Measurements from ENCODE around the gene ABCG1. TPM values are rescaled to one million over a fixed set of nuclear protein-coding genes. Genes with fewer than 3 reads are reported as not detected.
A peak's percentile ranks its signal among the peaks of the same experiment; 100 is the strongest.

Gene ABCG1
- total RNA-seq, 1 donor from 2014 or later = not detected

DNA sequence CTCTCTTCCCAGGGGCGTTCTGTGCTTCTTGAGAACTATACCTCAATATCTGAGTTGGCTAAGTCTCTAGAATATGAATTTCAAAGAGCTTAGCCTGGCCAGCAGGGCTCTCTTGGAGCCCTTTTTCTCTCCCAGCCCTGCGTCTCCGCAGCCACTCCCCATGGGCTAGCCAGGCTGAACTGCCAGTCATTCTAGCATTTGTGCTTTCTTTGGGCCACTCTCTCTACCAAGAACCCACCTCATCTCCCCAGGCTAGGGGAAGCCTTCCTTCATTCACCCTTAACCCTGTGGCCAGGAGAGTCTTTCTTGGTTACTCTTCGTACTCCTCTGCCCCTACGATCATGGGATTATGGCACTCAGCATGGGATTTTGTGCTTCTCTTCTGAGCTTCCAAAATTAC, 18.2 kb downstream of the ABCG1 start:
- DNase-seq (ENCODE audit: low read depth) = no peak
- TF ChIP-seq, protein P1, sequence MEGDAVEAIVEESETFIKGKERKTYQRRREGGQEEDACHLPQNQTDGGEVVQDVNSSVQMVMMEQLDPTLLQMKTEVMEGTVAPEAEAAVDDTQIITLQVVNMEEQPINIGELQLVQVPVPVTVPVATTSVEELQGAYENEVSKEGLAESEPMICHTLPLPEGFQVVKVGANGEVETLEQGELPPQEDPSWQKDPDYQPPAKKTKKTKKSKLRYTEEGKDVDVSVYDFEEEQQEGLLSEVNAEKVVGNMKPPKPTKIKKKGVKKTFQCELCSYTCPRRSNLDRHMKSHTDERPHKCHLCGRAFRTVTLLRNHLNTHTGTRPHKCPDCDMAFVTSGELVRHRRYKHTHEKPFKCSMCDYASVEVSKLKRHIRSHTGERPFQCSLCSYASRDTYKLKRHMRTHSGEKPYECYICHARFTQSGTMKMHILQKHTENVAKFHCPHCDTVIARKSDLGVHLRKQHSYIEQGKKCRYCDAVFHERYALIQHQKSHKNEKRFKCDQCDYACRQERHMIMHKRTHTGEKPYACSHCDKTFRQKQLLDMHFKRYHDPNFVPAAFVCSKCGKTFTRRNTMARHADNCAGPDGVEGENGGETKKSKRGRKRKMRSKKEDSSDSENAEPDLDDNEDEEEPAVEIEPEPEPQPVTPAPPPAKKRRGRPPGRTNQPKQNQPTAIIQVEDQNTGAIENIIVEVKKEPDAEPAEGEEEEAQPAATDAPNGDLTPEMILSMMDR (conservative IDR thresholded peaks at IDR 0.05; ENCODE audit: low read depth, low read length) = no peak
- no peak overlapping the region for H3K4me3 ChIP-seq (ENCODE audit: low read depth, low read length)

- TF ChIP-seq, protein P1 (conservative IDR thresholded peaks at IDR 0.05; ENCODE audit: low read depth, low read length) = no peak
- DNase-seq (ENCODE audit: low read depth) = no peak
- no peak overlapping the region for H3K4me3 ChIP-seq (ENCODE audit: low read depth, low read length)
These were observed 18.6 kb downstream of the ABCG1 start for GRCh38 chr21:42237577-42237976.

GRCh38 chr21:42238185-42238934, 19.4 kb downstream of the ABCG1 start:
- H3K4me3 ChIP-seq (ENCODE audit: low read depth, low read length) = no peak overlapping the region
- DNase-seq (ENCODE audit: low read depth) = no peak
- TF ChIP-seq, protein P1 (conservative IDR thresholded peaks at IDR 0.05; ENCODE audit: low read depth, low read length) = no peak

- TF ChIP-seq, protein P1 (conservative IDR thresholded peaks at IDR 0.05; ENCODE audit: low read depth, low read length) = no peak
- no peak overlapping the region for H3K4me3 ChIP-seq (ENCODE audit: low read depth, low read length)
- no peak for DNase-seq (ENCODE audit: low read depth)
These were observed 20.6 kb downstream of the ABCG1 start for GRCh38 chr21:42239556-42239955.

- DNase-seq (ENCODE audit: low read depth) = no peak
- TF ChIP-seq, protein P1 (conservative IDR thresholded peaks at IDR 0.05; ENCODE audit: low read depth, low read length) = no peak
- no peak overlapping the region for H3K4me3 ChIP-seq (ENCODE audit: low read depth, low read length)
These were observed 21.0 kb downstream of the ABCG1 start for GRCh38 chr21:42239973-42240372.

GRCh38 chr21:42242611-42243010, 23.7 kb downstream of the ABCG1 start:
- TF ChIP-seq, protein P1 (conservative IDR thresholded peaks at IDR 0.05; ENCODE audit: low read depth, low read length) = no peak
- peak; percentile 18 for DNase-seq (ENCODE audit: low read depth)
- no peak overlapping the region for H3K4me3 ChIP-seq (ENCODE audit: low read depth, low read length)

GRCh38 chr21:42243026-42243425, 24.1 kb downstream of the ABCG1 start:
- DNase-seq (ENCODE audit: low read depth) = no peak
- TF ChIP-seq, protein P1 (conservative IDR thresholded peaks at IDR 0.05; ENCODE audit: low read depth, low read length) = no peak
- no peak overlapping the region for H3K4me3 ChIP-seq (ENCODE audit: low read depth, low read length)

All from epithelial cell of proximal tubule (primary cell).